ENCODE measurements around the gene EXD3.

DNA sequence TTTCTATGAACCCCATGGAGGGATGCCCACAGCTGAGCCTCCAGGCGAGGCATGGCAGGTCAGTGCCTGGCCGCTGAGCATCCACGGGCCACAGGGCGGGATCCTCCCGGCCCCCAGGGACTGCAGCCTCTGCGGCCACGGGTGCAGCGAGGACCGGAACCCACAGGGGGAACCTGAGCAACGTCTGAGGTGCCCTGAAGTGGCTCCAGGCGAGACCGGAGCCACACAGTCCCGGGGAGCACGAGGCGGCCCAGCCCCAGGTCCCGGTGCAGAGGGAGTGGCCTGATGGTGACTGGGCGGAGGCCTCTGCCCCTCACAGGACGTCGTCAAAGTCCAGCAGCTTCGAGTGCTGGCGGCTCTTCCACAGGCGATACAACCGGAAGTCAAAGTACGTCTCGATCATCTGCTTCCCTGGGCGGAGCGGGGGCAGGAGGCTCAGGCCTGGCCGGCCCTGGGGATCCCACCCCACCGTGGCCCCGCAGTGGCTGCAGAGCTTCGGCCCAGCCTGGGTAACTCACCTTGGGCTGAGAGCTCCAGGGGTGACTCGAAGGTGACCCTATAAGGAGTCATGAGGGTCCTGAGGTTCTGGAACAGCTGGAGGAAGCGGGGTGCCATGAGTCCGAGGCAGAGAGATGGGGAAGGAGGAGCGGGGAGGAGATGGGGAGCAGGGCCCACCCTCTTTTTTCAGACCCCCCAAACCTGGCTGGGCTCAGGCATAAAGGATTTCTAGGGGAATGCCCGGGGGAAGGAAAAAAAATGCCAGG is 26.3 kb upstream of the EXD3 start:
- TF ChIP-seq POLR2A (IDR thresholded peaks at IDR 0.05) = no peak
- TF ChIP-seq, protein P1, sequence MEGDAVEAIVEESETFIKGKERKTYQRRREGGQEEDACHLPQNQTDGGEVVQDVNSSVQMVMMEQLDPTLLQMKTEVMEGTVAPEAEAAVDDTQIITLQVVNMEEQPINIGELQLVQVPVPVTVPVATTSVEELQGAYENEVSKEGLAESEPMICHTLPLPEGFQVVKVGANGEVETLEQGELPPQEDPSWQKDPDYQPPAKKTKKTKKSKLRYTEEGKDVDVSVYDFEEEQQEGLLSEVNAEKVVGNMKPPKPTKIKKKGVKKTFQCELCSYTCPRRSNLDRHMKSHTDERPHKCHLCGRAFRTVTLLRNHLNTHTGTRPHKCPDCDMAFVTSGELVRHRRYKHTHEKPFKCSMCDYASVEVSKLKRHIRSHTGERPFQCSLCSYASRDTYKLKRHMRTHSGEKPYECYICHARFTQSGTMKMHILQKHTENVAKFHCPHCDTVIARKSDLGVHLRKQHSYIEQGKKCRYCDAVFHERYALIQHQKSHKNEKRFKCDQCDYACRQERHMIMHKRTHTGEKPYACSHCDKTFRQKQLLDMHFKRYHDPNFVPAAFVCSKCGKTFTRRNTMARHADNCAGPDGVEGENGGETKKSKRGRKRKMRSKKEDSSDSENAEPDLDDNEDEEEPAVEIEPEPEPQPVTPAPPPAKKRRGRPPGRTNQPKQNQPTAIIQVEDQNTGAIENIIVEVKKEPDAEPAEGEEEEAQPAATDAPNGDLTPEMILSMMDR (IDR thresholded peaks at IDR 0.05) = no peak
